ENCODE measurements around the gene OLFML1.

DNA sequence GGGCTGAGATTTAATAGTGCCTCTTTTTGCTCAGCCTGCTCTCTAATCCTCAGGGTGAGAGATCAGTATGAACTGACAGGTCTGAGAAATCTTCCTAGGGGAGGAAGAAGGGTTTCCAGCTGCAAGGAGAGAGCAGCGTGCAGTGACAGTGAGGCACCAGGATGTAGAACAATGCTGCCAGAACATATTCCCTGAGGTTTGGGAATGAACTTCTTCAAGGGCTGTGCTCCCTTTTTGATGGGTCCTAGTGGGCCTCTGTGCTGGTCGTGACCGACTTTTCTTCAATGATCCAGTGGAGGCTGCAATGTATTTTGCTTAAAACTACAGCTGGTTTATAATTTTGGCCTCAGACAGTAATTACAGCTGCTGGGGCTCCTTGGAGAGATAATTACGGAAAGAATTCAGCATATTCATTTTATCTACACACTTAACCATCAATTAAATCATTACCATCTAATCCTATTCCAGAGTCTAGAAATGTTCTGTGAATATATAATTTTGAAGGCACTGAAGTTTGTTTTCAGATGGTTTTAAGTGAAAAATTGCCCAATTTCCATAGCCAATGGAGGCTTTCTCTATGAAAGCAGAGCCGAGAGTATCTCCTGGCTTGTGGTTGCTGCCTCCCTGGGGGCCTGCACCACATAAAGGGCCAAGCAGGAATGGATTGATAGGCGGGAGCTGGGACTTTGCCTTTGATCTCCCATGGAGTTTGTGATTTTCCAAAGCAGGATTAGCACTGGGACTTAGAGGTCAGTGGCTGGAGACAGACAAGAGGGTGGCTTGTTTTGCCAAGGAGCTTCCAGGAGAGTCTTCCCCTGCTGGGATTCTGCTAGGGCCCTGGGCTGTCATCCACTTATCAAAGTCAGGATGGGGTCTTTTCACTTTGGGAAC is 41.0 kb upstream of the OLFML1 start:
- TF ChIP-seq POLR2A (IDR thresholded peaks at IDR 0.05) (no peak), EP300 (IDR thresholded peaks at IDR 0.05) (no peak)

Data from tibial nerve (tissue), 3 donors.